Hepatocyte (in vitro differentiated cells): ENCODE results near the gene ZC3H10.

Experiments used
- CTCF ChIP-seq: fragments of 200-600 bp; sonication (generic); IDR thresholded peaks from 2 replicates; pipeline ENCODE4 v1.5.1; 2016; ENCODE audit warnings: antibody characterized with exemption, mild to moderate bottlenecking; ENCODE audit not compliant: poor library complexity
- EZH2 ChIP-seq: fragments of 200-600 bp; sonication (generic); IDR thresholded peaks from 2 replicates; pipeline ENCODE4 v1.6.1; 2016; ENCODE audit warnings: antibody characterized with exemption, mild to moderate bottlenecking, borderline replicate concordance
- EZH2phosphoT487 ChIP-seq: fragments of 200-600 bp; sonication (generic); IDR thresholded peaks from one replicate; pipeline ENCODE4 v1.6.1; 2018; ENCODE audit warnings: antibody characterized with exemption, mild to moderate bottlenecking, low read depth, moderate library complexity; ENCODE audit not compliant: unreplicated experiment, severe bottlenecking

GRCh38 chr12:56071648-56072047, 46.4 kb upstream of the ZC3H10 start:
- no peak for TF ChIP-seq CTCF
- TF ChIP-seq EZH2 = no peak
- TF ChIP-seq EZH2phosphoT487 = no peak
